Endothelial cell of umbilical vein (primary cell): Measurements from ENCODE around the gene CCL2. TPM values are rescaled to one million over a fixed set of nuclear protein-coding genes. Genes with fewer than 3 reads are reported as not detected.

Experiments
- BruUV-seq: library from RNA; stranded (reverse); fragments of 400-500 nt; replicated peaks from 2 replicates; lab custom pipeline; 2021; lab: Mats Ljungman, UMichigan
- CTCF ChIA-PET: fragments of 300-600, 350-600 bp; sonication (Branson Sonifier 250); formaldehyde crosslinking; loops from one replicate; lab custom pipeline; 2021; ENCODE audit warnings: antibody characterized with exemption, inconsistent platforms; lab: Charles Lee
- POLR2A ChIA-PET: fragments of 300-600, 350-600 bp; sonication (Branson Sonifier 250); formaldehyde crosslinking; loops from one replicate; lab custom pipeline; 2021; ENCODE audit warnings: antibody characterized with exemption, inconsistent platforms; lab: Charles Lee
- DNase-seq: peaks from one replicate; pipeline ENCODE4 v3.0.0-alpha.2; 2011; ENCODE audit warnings: low read depth, low spot score
- FAIRE-seq: peaks from 2 replicates; lab custom pipeline; 2011; peaks lifted over from hg19 to GRCh38; lab: Jason Lieb, UNC
- H2AFZ ChIP-seq: 2 replicates; pipeline ENCODE4 v1.6.0; 2012; ENCODE audit warnings: low read depth, low read length, control low read depth, inconsistent platforms
- H3K27ac ChIP-seq: 2 replicates; pipeline ENCODE4 v1.5.1; 2011; ENCODE audit warnings: low read depth, mild to moderate bottlenecking, control low read depth, low read length, moderate library complexity; ENCODE audit not compliant: insufficient read depth
- H3K27me3 ChIP-seq, 2 experiments: 2 replicates each; pipeline versions ENCODE4 v1.6.0 to v1.6.1; 2011; ENCODE audit warnings: low read length in 2 of 2, mixed read lengths in 1 of 2; ENCODE audit not compliant: control insufficient read depth in 2 of 2, insufficient read depth in 2 of 2
- H3K36me3 ChIP-seq, 2 experiments: 2 replicates in 1 of 2; 3 replicates in 1 of 2; pipeline ENCODE4 v1.5.1; 2011; ENCODE audit warnings: low read length in 2 of 2, mild to moderate bottlenecking in 1 of 2, moderate library complexity in 1 of 2; ENCODE audit not compliant: control insufficient read depth in 2 of 2, insufficient read depth in 2 of 2; ENCODE audit errors: extremely low read depth in 1 of 2
- H3K4me1 ChIP-seq: 3 replicates; pipeline ENCODE4 v1.5.1; 2011; ENCODE audit warnings: mild to moderate bottlenecking, low read length; ENCODE audit not compliant: control insufficient read depth, insufficient read depth; ENCODE audit errors: extremely low read depth
- H3K4me2 ChIP-seq: 2 replicates; pipeline ENCODE4 v1.6.1; 2011; ENCODE audit warnings: low read length, control low read depth, mixed read lengths; ENCODE audit not compliant: insufficient read depth
- H3K4me3 ChIP-seq, 3 experiments: fragments of 200-600 bp in 1 of 3; sonication (generic), shearing (Covaris generic) in 1 of 3; replicated peaks in 1 of 3; 2 replicates each; pipeline ENCODE4 v1.5.1; 2011 to 2016; ENCODE audit warnings: control low read depth in 3 of 3, low read length in 3 of 3, mild to moderate bottlenecking in 2 of 3, inconsistent platforms in 1 of 3, low read depth in 1 of 3, moderate library complexity in 1 of 3; ENCODE audit not compliant: insufficient read depth in 1 of 3
- H3K79me2 ChIP-seq: 2 replicates; pipeline ENCODE4 v1.6.0; 2012; ENCODE audit warnings: low read length, inconsistent platforms; ENCODE audit not compliant: control insufficient read depth, insufficient read depth
- H3K9ac ChIP-seq: replicated peaks from 2 replicates; pipeline ENCODE3; 2011; ENCODE audit warnings: low read length, control low read depth; ENCODE audit not compliant: insufficient read depth; ENCODE audit errors: extremely low read depth
- H3K9me1 ChIP-seq: replicated peaks from 3 replicates; pipeline ENCODE4 v1.6.0; 2011; ENCODE audit warnings: mild to moderate bottlenecking, low read length; ENCODE audit not compliant: control insufficient read depth, insufficient read depth; ENCODE audit errors: extremely low read depth
- H3K9me3 ChIP-seq: replicated peaks from 2 replicates; pipeline ENCODE4 v1.5.1; 2012; ENCODE audit warnings: low read length, inconsistent platforms; ENCODE audit not compliant: control insufficient read depth, insufficient read depth
- H4K20me1 ChIP-seq: replicated peaks from 2 replicates; pipeline ENCODE3; 2011; ENCODE audit warnings: mild to moderate bottlenecking, low read length; ENCODE audit not compliant: control insufficient read depth, insufficient read depth; ENCODE audit errors: extremely low read depth
- EZH2 ChIP-seq: IDR thresholded peaks from 2 replicates; pipeline ENCODE4 v1.6.1; 2012; ENCODE audit warnings: borderline replicate concordance, low read depth, mild to moderate bottlenecking, moderate library complexity, low read length, inconsistent platforms; ENCODE audit not compliant: severe bottlenecking
- FOS ChIP-seq: IDR thresholded peaks from 2 replicates; pipeline ENCODE4 v1.6.1; 2011; ENCODE audit warnings: mild to moderate bottlenecking, low read length, moderate library complexity, borderline replicate concordance; ENCODE audit not compliant: insufficient read depth
- GATA2 ChIP-seq: IDR thresholded peaks from 2 replicates; pipeline ENCODE4 v1.7.0; 2011; ENCODE audit warnings: low read depth, mild to moderate bottlenecking, moderate library complexity, mixed read lengths, low read length; ENCODE audit not compliant: insufficient read length, insufficient read depth
- JUN ChIP-seq: IDR thresholded peaks from 2 replicates; pipeline ENCODE4 v1.6.1; 2011; ENCODE audit warnings: borderline replicate concordance, low read depth; ENCODE audit not compliant: insufficient read length, insufficient read depth
- POLR2A ChIP-seq: IDR thresholded peaks from 2 replicates; pipeline ENCODE4 v1.6.1; 2012; ENCODE audit warnings: low read depth, mild to moderate bottlenecking, control low read depth, low read length
- POLR2AphosphoS5 ChIP-seq: IDR thresholded peaks from 2 replicates; pipeline ENCODE4 v1.6.1; 2012; ENCODE audit warnings: low read depth, mild to moderate bottlenecking, control low read depth, low read length, moderate library complexity; ENCODE audit not compliant: insufficient read depth
- dilution Hi-C: fragments of 300-500 bp; cut with MboI; formaldehyde crosslinking; loops from one replicate; pipeline ENCODE4 v1.15.0; 2019; ENCODE audit warnings: low sequenced_read_pairs; ENCODE audit not compliant: extremely low pct_ligation_motif_present
- intact Hi-C: fragments of 100-400 bp; cut with micrococcal nuclease; formaldehyde crosslinking; loops from one replicate; pipeline ENCODE4 v1.10.0; 2022
- polyA plus RNA-seq, 4 experiments: library from polyadenylated mRNA; depleted of rRNA in 3 of 4; stranded (reverse) in 3 of 4; unstranded in 1 of 4; fragments of >200 nt; gene quantifications; 2 replicates each; pipeline versions ENCODE4 v1.2.1 to v1.2.3, GENCODE V29; 2011 to 2012; ENCODE audit warnings: missing spikeins in 1 of 4
- total RNA-seq: library from RNA; stranded (reverse); gene quantifications from 2 replicates; pipeline ENCODE4 v1.2.3, GENCODE V29; 2021
- TF ChIP-seq, protein P1 (sequence below): IDR thresholded peaks from 2 replicates; pipeline ENCODE4 v1.6.1; 2011; ENCODE audit not compliant: insufficient read depth, insufficient read length

The CCL2 gene
- total and polyA plus RNA-seq, 2 donors (not counting 3 experiments of a cell fraction or from before 2014, with no cell fraction given): 238 to 599 TPM

DNA sequence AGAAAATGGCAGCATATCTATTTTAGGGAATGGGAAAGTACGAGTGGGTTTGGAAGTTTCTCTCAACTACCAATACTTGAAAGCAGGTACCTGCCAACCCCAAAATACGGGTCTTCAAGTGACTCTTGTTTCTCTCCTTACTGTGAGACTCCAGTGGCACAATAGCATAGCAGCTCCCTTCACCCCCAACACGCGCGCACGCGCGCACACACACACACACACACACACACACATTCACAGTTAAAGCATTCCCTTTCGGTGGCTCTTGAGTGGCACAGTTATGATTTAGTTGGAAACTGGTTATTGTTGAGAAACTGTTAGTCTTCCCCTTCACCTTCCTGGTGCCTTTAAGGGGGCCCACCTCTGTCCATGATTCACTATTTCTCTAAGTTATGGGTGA, 30.0 kb upstream of the CCL2 start:
- no peak for FAIRE-seq
- Histone ChIP-seq H3K9me3 (no peaks in the 10 kb centered on the region), H3K36me3 (no peaks in the 10 kb centered on the region), H3K9ac (no peak overlapping the region), H3K79me2 (no peaks in the 10 kb centered on the region), H2AFZ (no peak overlapping the region), H3K9me1 (no peaks in the 10 kb centered on the region), H3K27me3 (peaks cover 6 to 10% of the 10 kb centered on the region in 2 experiments), H3K4me3 (no peak overlapping the region), H4K20me1 (no peaks in the 10 kb centered on the region), H3K27ac (no peak overlapping the region), H3K4me2 (no peak overlapping the region), H3K4me1 (peaks cover 4% of the 10 kb centered on the region)
- no peak for DNase-seq
- intact Hi-C loops (no loop called here), dilution Hi-C loops (no loop called here)
- ChIA-PET POLR2A (no interaction called here), CTCF (interaction anchor here (1.1 to 2.8 kb wide), 4 partner anchors 9 to 82 kb away, joined by 3 to 9 read pairs (median 3); no protein-coding TSS in a partner anchor)
- TF ChIP-seq POLR2A (no peak), FOS (no peak), POLR2AphosphoS5 (no peak), GATA2 (no peak), JUN (no peak)
- TF ChIP-seq, protein P1, sequence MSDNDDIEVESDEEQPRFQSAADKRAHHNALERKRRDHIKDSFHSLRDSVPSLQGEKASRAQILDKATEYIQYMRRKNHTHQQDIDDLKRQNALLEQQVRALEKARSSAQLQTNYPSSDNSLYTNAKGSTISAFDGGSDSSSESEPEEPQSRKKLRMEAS: no peak
- BruUV-seq: no TSS peak

DNA sequence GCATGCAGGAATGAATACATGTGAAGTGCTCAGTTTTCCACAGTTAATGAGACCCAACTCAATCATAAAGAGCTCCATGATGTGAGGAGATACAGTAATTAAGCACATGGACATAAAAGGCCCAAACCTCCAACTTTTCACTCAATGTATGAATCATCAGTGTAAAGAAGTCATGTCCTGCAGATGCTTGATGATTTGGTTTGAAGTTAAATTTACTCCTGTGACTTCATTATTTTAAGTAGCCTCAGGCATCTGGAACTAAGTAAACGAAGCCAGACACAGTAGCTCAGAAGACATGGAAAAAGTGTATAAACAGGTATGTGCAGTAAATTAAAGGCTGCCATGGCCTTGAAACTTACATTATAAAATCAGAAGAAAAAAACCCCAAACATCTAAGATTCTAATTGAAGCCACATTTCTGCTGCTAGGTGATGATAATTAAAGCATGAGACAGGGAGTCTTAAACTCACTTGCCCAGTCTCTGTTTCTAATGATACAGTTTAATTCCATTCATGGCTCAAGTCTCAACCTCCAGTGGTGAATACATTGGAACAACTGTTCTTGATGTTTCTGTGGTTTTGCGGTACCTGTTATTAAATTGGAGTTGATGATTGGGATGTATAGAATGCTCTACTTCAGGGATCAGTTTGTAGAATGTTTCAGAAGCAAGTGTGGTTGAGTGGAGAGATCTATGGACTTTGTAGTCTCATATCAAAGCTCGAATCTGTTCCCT, 28.9 kb upstream of the CCL2 start:
- no peak overlapping the region for H3K4me2 ChIP-seq
- H3K36me3 ChIP-seq: no peaks in the 10 kb centered on the region
- no peaks in the 10 kb centered on the region for H3K79me2 ChIP-seq
- peaks cover 4 to 10% of the 10 kb centered on the region in 2 experiments for H3K27me3 ChIP-seq
- no TSS peak for BruUV-seq
- no peak overlapping the region for H3K4me3 ChIP-seq
- TF ChIP-seq EZH2 (no peak), POLR2AphosphoS5 (no peak), GATA2 (no peak)
- TF ChIP-seq, protein P1: no peak
- no peak overlapping the region for H3K9ac ChIP-seq
- DNase-seq: no peak
- H3K4me1 ChIP-seq: peaks cover under 1% of the 10 kb centered on the region
- POLR2A ChIA-PET: no interaction called here
- intact Hi-C loops: no loop called here
- no peaks in the 10 kb centered on the region for H3K9me1 ChIP-seq
- CTCF ChIA-PET: interaction anchor here (1.4 to 1.8 kb wide), 2 partner anchors 25 to 80 kb away, joined by 3 to 7 read pairs; no protein-coding TSS in a partner anchor
- no peaks in the 10 kb centered on the region for H3K9me3 ChIP-seq
- no peak overlapping the region for H3K27ac ChIP-seq
- peak; percentile 37 for FAIRE-seq
- H4K20me1 ChIP-seq: no peaks in the 10 kb centered on the region
- dilution Hi-C loops: no loop called here
- no peak overlapping the region for H2AFZ ChIP-seq
